ENCODE data around the gene UBE3D.

The UBE3D gene

DNA sequence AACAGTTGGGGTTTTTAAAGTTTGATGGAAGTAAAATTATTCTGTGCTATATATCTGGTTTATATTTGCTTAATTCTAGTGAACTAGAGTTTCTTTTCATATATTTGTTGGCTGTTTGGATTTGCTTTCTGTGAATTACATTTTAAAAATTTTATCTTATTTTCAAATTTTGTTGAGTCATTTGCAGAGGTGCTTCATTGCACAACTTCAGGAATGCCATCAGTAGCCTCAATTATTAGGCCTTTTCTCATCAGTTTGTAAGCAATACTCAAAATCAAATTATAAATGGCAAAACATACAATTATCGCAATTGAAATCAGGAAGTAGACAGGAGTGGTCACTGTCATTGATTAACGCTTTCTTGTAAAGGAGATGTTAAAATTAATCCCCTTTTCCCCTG is 96.9 kb downstream of the UBE3D start:
- no peak overlapping the region for H3K4me3 ChIP-seq (ENCODE audit: low read depth, low read length)
- TF ChIP-seq, protein P1, sequence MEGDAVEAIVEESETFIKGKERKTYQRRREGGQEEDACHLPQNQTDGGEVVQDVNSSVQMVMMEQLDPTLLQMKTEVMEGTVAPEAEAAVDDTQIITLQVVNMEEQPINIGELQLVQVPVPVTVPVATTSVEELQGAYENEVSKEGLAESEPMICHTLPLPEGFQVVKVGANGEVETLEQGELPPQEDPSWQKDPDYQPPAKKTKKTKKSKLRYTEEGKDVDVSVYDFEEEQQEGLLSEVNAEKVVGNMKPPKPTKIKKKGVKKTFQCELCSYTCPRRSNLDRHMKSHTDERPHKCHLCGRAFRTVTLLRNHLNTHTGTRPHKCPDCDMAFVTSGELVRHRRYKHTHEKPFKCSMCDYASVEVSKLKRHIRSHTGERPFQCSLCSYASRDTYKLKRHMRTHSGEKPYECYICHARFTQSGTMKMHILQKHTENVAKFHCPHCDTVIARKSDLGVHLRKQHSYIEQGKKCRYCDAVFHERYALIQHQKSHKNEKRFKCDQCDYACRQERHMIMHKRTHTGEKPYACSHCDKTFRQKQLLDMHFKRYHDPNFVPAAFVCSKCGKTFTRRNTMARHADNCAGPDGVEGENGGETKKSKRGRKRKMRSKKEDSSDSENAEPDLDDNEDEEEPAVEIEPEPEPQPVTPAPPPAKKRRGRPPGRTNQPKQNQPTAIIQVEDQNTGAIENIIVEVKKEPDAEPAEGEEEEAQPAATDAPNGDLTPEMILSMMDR (IDR thresholded peaks at IDR 0.05; ENCODE audit: control insufficient read depth, extremely low read depth, insufficient read depth), result no peak
- no peak for DNase-seq (ENCODE audit: low read depth)

DNA sequence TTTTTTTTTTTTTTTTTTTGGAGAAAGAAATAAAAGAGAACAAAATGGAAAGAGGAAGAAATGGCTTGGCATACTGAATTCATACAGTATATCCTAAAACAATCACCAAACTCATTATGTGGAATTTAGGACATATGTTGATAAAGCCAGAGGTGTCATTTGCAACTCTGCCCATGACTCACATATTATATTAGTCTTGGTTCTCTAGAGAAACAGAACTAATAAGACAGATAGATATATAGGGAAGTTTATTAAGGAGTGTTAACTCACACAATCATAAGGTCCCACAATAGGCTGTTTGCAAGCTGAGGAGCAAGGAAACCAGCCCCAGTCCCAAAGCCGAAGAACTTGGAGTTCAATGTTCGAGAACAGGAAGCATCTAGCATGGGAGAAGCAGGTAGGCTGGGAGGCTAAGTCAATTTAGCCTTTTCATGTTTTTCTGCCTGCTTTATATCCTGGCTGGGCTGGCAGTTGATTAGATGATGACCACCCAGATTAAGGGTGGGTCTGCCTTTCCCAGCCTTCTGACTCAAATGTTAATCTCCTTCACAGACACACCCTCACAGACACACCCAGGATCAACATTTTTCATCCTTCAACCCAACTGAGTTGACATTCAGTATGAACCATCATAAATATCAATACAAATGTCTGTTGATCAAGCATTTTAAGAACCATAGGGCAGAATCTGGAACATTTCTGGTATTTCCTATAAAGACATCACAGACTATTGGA is 102.3 kb downstream of the UBE3D start:
- no peak overlapping the region for H3K4me3 ChIP-seq (ENCODE audit: low read depth, low read length)
- TF ChIP-seq, protein P1 (IDR thresholded peaks at IDR 0.05; ENCODE audit: control insufficient read depth, extremely low read depth, insufficient read depth), result no peak
- no peak for DNase-seq (ENCODE audit: low read depth)

DNA sequence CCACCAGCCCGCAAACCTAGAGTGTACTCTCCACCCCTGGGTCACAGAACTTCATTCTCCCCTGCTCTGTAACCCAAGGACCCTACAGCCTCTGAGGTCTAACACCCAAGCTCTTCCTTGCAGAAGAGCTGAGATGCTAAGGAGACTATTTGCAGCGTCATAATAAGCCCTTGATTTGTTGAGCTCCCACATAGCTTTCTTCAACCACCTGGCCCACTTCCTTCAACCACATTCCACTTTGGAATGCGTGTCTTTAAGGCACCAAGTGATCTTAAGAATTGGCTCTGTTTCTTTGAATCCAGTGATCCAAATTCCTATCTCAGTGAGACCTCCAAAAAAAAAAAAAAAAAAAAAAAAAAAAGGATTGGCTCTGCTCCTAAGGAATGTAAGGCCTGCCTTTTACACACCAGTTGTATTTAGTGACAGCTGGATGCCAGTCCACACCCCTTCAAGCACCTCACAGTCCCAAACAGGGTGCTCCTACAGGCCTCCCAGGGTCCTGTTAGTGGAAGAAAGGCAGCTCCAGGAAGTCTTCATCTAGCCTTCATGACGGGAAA is 106.2 kb downstream of the UBE3D start:
- no peak overlapping the region for H3K4me3 ChIP-seq (ENCODE audit: low read depth, low read length)
- TF ChIP-seq, protein P1 (IDR thresholded peaks at IDR 0.05; ENCODE audit: control insufficient read depth, extremely low read depth, insufficient read depth), result no peak
- DNase-seq (ENCODE audit: low read depth), result no peak

DNA sequence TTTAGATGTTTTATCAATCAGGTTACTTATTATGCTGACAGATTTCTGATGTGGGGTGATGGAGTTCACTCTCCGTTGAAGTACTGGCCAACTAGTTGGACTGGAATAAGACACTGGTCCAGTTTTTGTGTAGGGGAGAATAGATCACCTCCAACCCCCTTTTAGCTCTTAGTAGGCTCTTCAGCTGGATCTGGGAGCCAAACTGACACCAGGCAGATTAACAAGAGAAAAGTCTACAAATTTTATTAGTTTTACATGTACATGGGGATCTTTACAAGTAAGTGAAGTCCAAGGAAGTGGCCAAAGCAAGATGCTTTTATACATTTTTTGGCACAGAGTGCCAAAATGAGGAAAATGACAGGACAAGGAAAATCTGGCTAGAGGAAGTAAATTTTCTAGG is 107.1 kb downstream of the UBE3D start:
- TF ChIP-seq, protein P1 (IDR thresholded peaks at IDR 0.05; ENCODE audit: control insufficient read depth, extremely low read depth, insufficient read depth), result no peak
- no peak for DNase-seq (ENCODE audit: low read depth)
- H3K4me3 ChIP-seq (ENCODE audit: low read depth, low read length), result no peak overlapping the region

DNA sequence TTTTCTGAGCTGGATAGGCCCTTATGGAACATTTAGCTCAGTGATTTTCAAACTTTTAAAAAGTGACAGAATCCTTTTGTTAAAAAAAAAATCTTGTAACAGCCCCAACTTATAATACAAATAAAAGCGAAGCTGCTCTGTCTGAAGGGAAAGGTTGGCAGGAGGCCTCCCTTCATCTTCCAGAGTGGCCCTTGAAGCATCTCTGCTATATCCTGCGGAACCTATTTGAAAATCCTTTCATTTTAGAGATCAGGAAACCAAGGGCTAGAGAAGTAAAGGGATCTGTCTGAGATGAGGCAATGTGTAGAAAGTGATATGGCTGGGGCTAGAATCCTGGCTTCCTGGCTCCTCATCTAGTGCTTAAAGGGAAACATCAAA is 107.8 kb downstream of the UBE3D start:
- H3K4me3 ChIP-seq (ENCODE audit: low read depth, low read length), result no peak overlapping the region
- no peak for DNase-seq (ENCODE audit: low read depth)
- TF ChIP-seq, protein P1 (IDR thresholded peaks at IDR 0.05; ENCODE audit: control insufficient read depth, extremely low read depth, insufficient read depth), result no peak

DNA sequence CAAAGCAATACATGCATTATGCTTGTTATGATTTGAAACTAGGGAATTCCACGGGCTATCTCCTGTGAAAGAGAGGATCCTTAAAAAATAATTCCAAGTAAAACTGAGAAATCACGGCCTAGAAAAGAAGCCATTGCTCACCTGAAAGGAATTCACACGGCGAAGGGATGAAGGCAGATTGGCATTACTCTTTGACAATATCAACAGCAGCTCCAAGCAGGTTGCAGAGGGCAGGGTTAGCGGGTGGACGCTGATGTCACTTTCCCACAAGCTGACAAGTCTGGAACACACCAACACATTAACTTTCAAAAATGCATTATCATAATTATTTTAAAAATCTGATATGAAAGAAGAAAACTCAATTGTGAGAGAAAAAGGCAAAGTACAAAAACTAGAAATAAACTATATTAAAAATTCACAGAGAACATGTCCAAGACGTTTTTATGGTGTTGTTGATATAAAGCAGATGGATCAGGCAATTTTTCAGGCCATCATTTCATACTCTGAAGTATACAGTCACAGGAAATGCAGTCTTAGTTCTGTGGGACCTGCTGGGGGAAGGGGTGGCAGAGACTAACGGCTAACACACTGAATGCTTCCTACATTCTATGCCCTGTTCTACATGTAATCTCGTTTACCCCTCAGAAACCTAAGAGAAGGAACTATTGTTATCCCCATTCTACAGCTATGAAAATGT is 108.3 kb downstream of the UBE3D start:
- TF ChIP-seq, protein P1 (IDR thresholded peaks at IDR 0.05; ENCODE audit: control insufficient read depth, extremely low read depth, insufficient read depth), result no peak
- DNase-seq (ENCODE audit: low read depth), result no peak
- no peak overlapping the region for H3K4me3 ChIP-seq (ENCODE audit: low read depth, low read length)

Data from LNCaP clone FGC (cell line).